ENCODE measurements around the gene CCN6.

CCN6 gene

GRCh38 chr6:112037783-112038216 lies 16.1 kb upstream of the CCN6 start:
- H3K4me3 ChIP-seq (ENCODE audit: low read depth, low read length) = no peak overlapping the region
- CTCF ChIA-PET = interaction anchor here (1.4 to 10.5 kb wide), 6 partner anchors 10 to 779 kb away, joined by 4 to 253 read pairs (median 42); a partner anchor contains a TSS
- peak; percentile 93 for DNase-seq (ENCODE audit: low read depth, low spot score)
- TF ChIP-seq, protein P1, sequence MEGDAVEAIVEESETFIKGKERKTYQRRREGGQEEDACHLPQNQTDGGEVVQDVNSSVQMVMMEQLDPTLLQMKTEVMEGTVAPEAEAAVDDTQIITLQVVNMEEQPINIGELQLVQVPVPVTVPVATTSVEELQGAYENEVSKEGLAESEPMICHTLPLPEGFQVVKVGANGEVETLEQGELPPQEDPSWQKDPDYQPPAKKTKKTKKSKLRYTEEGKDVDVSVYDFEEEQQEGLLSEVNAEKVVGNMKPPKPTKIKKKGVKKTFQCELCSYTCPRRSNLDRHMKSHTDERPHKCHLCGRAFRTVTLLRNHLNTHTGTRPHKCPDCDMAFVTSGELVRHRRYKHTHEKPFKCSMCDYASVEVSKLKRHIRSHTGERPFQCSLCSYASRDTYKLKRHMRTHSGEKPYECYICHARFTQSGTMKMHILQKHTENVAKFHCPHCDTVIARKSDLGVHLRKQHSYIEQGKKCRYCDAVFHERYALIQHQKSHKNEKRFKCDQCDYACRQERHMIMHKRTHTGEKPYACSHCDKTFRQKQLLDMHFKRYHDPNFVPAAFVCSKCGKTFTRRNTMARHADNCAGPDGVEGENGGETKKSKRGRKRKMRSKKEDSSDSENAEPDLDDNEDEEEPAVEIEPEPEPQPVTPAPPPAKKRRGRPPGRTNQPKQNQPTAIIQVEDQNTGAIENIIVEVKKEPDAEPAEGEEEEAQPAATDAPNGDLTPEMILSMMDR (IDR thresholded peaks at IDR 0.05; ENCODE audit: insufficient read depth, low read length, missing control alignments) = no peak
- POLR2A ChIA-PET = no interaction called here

DNA sequence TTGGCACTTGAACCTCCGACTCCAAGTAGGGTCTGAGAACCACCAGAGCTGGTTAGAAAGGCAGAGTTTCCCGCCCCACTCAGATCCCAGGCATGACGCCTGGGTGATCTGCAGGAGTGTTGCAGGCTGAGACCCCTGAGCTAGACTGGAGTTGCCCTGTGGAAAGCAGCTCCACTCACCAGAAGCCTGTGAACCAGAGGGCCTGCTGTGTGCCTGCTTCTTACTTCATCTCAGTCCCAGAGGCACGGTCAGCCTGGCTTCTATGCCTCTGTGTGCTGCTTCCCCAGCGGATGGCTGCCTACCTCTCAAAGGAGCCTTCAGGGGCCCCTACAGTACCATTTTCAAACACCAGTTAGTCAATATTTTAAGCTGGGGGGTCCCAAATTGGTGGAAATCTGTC lies 15.6 kb upstream of the CCN6 start:
- CTCF ChIA-PET = interaction anchor here (1.1 to 10.5 kb wide), 8 partner anchors 11 to 779 kb away, joined by 3 to 253 read pairs (median 6); a partner anchor contains a TSS

GRCh38 chr6:112038756-112039430 lies 15.0 kb upstream of the CCN6 start:
- POLR2A ChIA-PET = no interaction called here

More for the DNA sequence above, 15.6 kb upstream of the CCN6 start:
- H3K4me3 ChIP-seq (ENCODE audit: low read depth, low read length) = no peak overlapping the region
- POLR2A ChIA-PET = no interaction called here
- TF ChIP-seq, protein P1 (IDR thresholded peaks at IDR 0.05; ENCODE audit: insufficient read depth, low read length, missing control alignments) = no peak
- DNase-seq (ENCODE audit: low read depth, low spot score) = no peak

DNA sequence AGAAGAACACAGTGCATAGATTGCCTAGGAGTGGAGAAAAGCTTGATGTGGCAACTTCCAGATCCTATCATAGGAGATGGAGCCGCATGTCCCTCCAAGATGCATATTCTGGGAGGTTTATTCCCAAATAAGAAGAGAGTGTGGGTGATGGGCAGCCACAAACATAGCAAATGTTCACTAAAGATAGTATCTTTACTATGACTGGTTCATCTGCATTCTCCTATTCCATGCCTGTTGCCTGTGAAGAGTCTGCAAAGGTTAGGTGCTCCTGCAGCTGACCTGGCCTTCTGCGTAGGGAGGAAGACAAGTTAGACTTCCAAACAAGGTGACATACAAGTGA lies 14.5 kb upstream of the CCN6 start:
- DNase-seq (ENCODE audit: low read depth, low spot score) = no peak
- H3K4me3 ChIP-seq (ENCODE audit: low read depth, low read length) = no peak overlapping the region
- POLR2A ChIA-PET = no interaction called here
- CTCF ChIA-PET = interaction anchor here (1.0 to 10.5 kb wide), 12 partner anchors 11 to 1029 kb away, joined by 3 to 253 read pairs (median 6); a partner anchor contains a TSS
- TF ChIP-seq, protein P1 (IDR thresholded peaks at IDR 0.05; ENCODE audit: insufficient read depth, low read length, missing control alignments) = no peak

More at GRCh38 chr6:112038756-112039430, 15.0 kb upstream of the CCN6 start:
- TF ChIP-seq, protein P1 (IDR thresholded peaks at IDR 0.05; ENCODE audit: insufficient read depth, low read length, missing control alignments) = no peak
- CTCF ChIA-PET = interaction anchor here (1.0 to 10.5 kb wide), 10 partner anchors 11 to 1028 kb away, joined by 3 to 253 read pairs (median 5); a partner anchor contains a TSS
- DNase-seq (ENCODE audit: low read depth, low spot score) = no peak
- no peak overlapping the region for H3K4me3 ChIP-seq (ENCODE audit: low read depth, low read length)

GRCh38 chr6:112040956-112041355 lies 12.9 kb upstream of the CCN6 start:
- no peak overlapping the region for H3K4me3 ChIP-seq (ENCODE audit: low read depth, low read length)
- ChIA-PET CTCF (interaction anchor here (0.8 to 10.5 kb wide), 22 partner anchors 8 to 784 kb away, joined by 3 to 253 read pairs (median 8); a partner anchor contains a TSS), POLR2A (no interaction called here)
- DNase-seq (ENCODE audit: low read depth, low spot score) = no peak
- TF ChIP-seq, protein P1 (IDR thresholded peaks at IDR 0.05; ENCODE audit: insufficient read depth, low read length, missing control alignments) = no peak

DNA sequence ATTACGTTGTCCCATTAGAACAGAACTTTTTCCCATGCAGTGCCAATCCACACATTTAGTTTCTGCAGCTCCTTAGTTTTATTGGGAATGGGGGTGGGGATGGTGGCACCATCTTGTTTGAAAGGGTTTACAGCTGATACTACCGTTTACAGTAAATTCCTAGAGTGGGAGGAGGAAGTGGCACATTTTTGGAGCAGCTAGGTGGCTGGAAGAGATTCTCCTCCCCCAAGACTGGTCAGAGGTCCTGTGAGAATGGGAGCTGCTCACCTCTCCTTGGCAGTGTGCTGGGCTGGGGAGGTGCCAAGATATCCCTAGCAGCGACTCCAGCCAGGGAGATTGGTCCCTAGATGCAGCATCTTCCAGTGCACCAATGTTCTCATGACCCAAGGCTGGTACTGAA lies 12.4 kb upstream of the CCN6 start:
- ChIA-PET CTCF (interaction anchor here (0.6 to 10.5 kb wide), 30 partner anchors 8 to 784 kb away, joined by 3 to 253 read pairs (median 5); a partner anchor contains a TSS), POLR2A (no interaction called here)
- no peak for DNase-seq (ENCODE audit: low read depth, low spot score)
- no peak overlapping the region for H3K4me3 ChIP-seq (ENCODE audit: low read depth, low read length)
- TF ChIP-seq, protein P1 (IDR thresholded peaks at IDR 0.05; ENCODE audit: insufficient read depth, low read length, missing control alignments) = no peak
